HepG2 (cell line): ENCODE results near the gene SIX4. TPM values are rescaled to one million over a fixed set of nuclear protein-coding genes. Genes with fewer than 3 reads are reported as not detected.

Source experiments
- CENPX ChIP-seq: sonication (generic); formaldehyde crosslinking; IDR thresholded peaks from 2 replicates; pipeline ENCODE4 v1.9.0; 2021; ENCODE audit warnings: mild to moderate bottlenecking, missing genetic modification reagents, moderate library complexity
- CERS6 ChIP-seq: sonication (generic); formaldehyde crosslinking; IDR thresholded peaks from 2 replicates; pipeline ENCODE4 v1.5.0; 2020; ENCODE audit warnings: missing genetic modification reagents
- CREBL2 ChIP-seq: sonication (generic); formaldehyde crosslinking; IDR thresholded peaks from 2 replicates; pipeline ENCODE4 v1.8.1; 2023; ENCODE audit warnings: missing genetic modification reagents, mild to moderate bottlenecking, borderline replicate concordance
- FOXO1 ChIP-seq: sonication (generic); formaldehyde crosslinking; IDR thresholded peaks from 2 replicates; pipeline ENCODE4 v1.4.0; 2020; ENCODE audit warnings: missing genetic modification reagents
- KDM5A ChIP-seq: fragments of 200-600 bp; sonication (generic); IDR thresholded peaks from 2 replicates; pipeline ENCODE4 v1.7.0; 2018; ENCODE audit warnings: antibody characterized with exemption, mild to moderate bottlenecking, low read length, borderline replicate concordance
- MIXL1 ChIP-seq: IDR thresholded peaks from 2 replicates; pipeline ENCODE4 v1.6.1; 2016
- NCOR1 ChIP-seq: fragments of 200-600 bp; sonication (generic); IDR thresholded peaks from 2 replicates; pipeline ENCODE4 v1.7.0; 2017; ENCODE audit warnings: antibody characterized with exemption, low read length, borderline replicate concordance
- PAF1 ChIP-seq: IDR thresholded peaks from 2 replicates; pipeline ENCODE4 v1.6.1; 2016; ENCODE audit warnings: missing genetic modification reagents, missing compliant biosample characterization
- RNF2 ChIP-seq: fragments of 450-650 bp; conservative IDR thresholded peaks from 2 replicates; pipeline ENCODE4 v1.6.1; 2016; ENCODE audit warnings: low read depth
- SP5 ChIP-seq: IDR thresholded peaks from 2 replicates; pipeline ENCODE4 v1.6.1; 2016; ENCODE audit warnings: low read depth, borderline replicate concordance
- SRSF1 ChIP-seq: fragments of 200-400 bp; formaldehyde crosslinking; optimal IDR thresholded peaks from 2 replicates; pipeline ENCODE3; 2017; ENCODE audit warnings: mild to moderate bottlenecking, low read depth, low read length, moderate library complexity
- ZBTB3 ChIP-seq: sonication (generic); formaldehyde crosslinking; IDR thresholded peaks from 2 replicates; pipeline ENCODE4 v1.4.0; 2020; ENCODE audit warnings: low read depth, mild to moderate bottlenecking, moderate library complexity, missing genetic modification reagents, borderline replicate concordance
- ZBTB7A ChIP-seq: sonication (generic); formaldehyde crosslinking; IDR thresholded peaks from 2 replicates; pipeline ENCODE4 v1.8.0; 2022; ENCODE audit warnings: mild to moderate bottlenecking, missing genetic modification reagents
- ZBTB7B ChIP-seq: sonication (generic); formaldehyde crosslinking; IDR thresholded peaks from 2 replicates; pipeline ENCODE4 v1.4.0; 2020; ENCODE audit warnings: missing genetic modification reagents
- ZFP37 ChIP-seq: sonication (generic); formaldehyde crosslinking; IDR thresholded peaks from 2 replicates; pipeline ENCODE4 v1.4.0; 2020; ENCODE audit warnings: missing genetic modification reagents, borderline replicate concordance
- ZNF10 ChIP-seq: sonication (generic); formaldehyde crosslinking; IDR thresholded peaks from 2 replicates; pipeline ENCODE4 v1.4.0; 2020; ENCODE audit warnings: mild to moderate bottlenecking, low read depth, missing genetic modification reagents, borderline replicate concordance
- ZNF138 ChIP-seq: sonication (generic); formaldehyde crosslinking; IDR thresholded peaks from 2 replicates; pipeline ENCODE4 v1.5.0; 2020; ENCODE audit warnings: mild to moderate bottlenecking, low read depth, missing genetic modification reagents
- ZNF44 ChIP-seq: sonication (generic); formaldehyde crosslinking; IDR thresholded peaks from 2 replicates; pipeline ENCODE4 v1.5.1; 2020; ENCODE audit warnings: mild to moderate bottlenecking, missing genetic modification reagents
- ZNF598 ChIP-seq: sonication (generic); formaldehyde crosslinking; IDR thresholded peaks from 2 replicates; pipeline ENCODE4 v1.5.1; 2020; ENCODE audit warnings: mild to moderate bottlenecking, missing genetic modification reagents, borderline replicate concordance
- ZNF646 ChIP-seq: sonication (generic); formaldehyde crosslinking; IDR thresholded peaks from 2 replicates; pipeline ENCODE4 v1.9.0; 2021; ENCODE audit warnings: mild to moderate bottlenecking, missing genetic modification reagents
- ZNF75D ChIP-seq: sonication (generic); formaldehyde crosslinking; IDR thresholded peaks from 2 replicates; pipeline ENCODE4 v1.8.1; 2023; ENCODE audit warnings: missing genetic modification reagents, mild to moderate bottlenecking, borderline replicate concordance
- ZNF761 ChIP-seq: sonication (generic); formaldehyde crosslinking; conservative IDR thresholded peaks from 2 replicates; pipeline ENCODE4 v1.4.0; 2020; ENCODE audit warnings: mild to moderate bottlenecking, missing genetic modification reagents
- polyA plus RNA-seq, 8 experiments: library from polyadenylated mRNA; depleted of rRNA in 3 of 8; stranded (reverse) in 7 of 8; unstranded in 1 of 8; fragments of >200 nt; fragmentation: Illumina TruSeq in 4 of 8; extraction: Trizol in 4 of 8; gene quantifications; 2 replicates each; pipeline versions ENCODE4 v1.2.1 to v1.2.3, GENCODE V29; 2011 to 2016; ENCODE audit warnings: low read depth in 4 of 8, missing spikeins in 1 of 8, mixed read lengths in 1 of 8; ENCODE audit not compliant: insufficient read depth in 1 of 8
- total RNA-seq, 5 experiments: library from RNA; depleted of rRNA; stranded (reverse); fragments of >200 nt; fragmentation: Illumina TruSeq; extraction: Trizol; gene quantifications; 2 replicates each; pipeline ENCODE4 v1.2.3, GENCODE V29; 2016; ENCODE audit warnings: low read depth in 1 of 5

The SIX4 gene
- total and polyA plus RNA-seq, 2 of the 13 experiments (the other 11 are each of a cell fraction or from before 2014, with no cell fraction given) = 5.0 to 6.0 TPM

- TF ChIP-seq ZNF646 = peak; percentile 72; the same call in 1 of the 2 replicates
- TF ChIP-seq CERS6 (CRISPR knock-in tag) = no peak
- TF ChIP-seq MIXL1 (CRISPR knock-in tag) = peak; percentile 80
- TF ChIP-seq ZFP37 (CRISPR knock-in tag) = 0 out of 2 replicates have a peak, but pooled peaks have one; percentile 63
- 0 out of 2 replicates have a peak, but pooled peaks have one; percentile 15 for TF ChIP-seq ZNF75D (CRISPR knock-in tag)
- 0 out of 2 replicates have a peak, but pooled peaks have one; percentile 54 for TF ChIP-seq RNF2
- TF ChIP-seq CENPX (CRISPR knock-in tag) = no peak
- peak; percentile 76; the same call in 1 of the 2 replicates for TF ChIP-seq ZNF598 (CRISPR knock-in tag)
- no peak for TF ChIP-seq ZNF10 (CRISPR knock-in tag)
- TF ChIP-seq SP5 (CRISPR knock-in tag) = no peak
- no peak; the same call in 1 of the 2 replicates for TF ChIP-seq ZNF138
- TF ChIP-seq CREBL2 = no peak
- no peak for TF ChIP-seq ZNF44 (CRISPR knock-in tag)
- peak; percentile 66; the same call in 1 of the 2 replicates for TF ChIP-seq ZBTB3 (CRISPR knock-in tag)
- TF ChIP-seq FOXO1 (CRISPR knock-in tag) = peak; percentile 73
- peak; percentile 50; the same call in 1 of the 2 replicates for TF ChIP-seq NCOR1
- TF ChIP-seq ZNF761 (CRISPR knock-in tag) = 0 out of 2 replicates have a peak, but pooled peaks have one; percentile 56
- TF ChIP-seq ZBTB7A = peak; percentile 78
- peak; percentile 96 for TF ChIP-seq ZBTB7B (CRISPR knock-in tag)
- no peak for TF ChIP-seq PAF1 (CRISPR knock-in tag)
- TF ChIP-seq SRSF1 = peak; percentile 19
- peak; percentile 96 for TF ChIP-seq KDM5A
These were observed 10.5 kb upstream of the SIX4 start, which contains the start of gene MNAT1 (continued) for GRCh38 chr14:60734465-60735242.
